Measurements from ENCODE around the gene ZFX.

DNA sequence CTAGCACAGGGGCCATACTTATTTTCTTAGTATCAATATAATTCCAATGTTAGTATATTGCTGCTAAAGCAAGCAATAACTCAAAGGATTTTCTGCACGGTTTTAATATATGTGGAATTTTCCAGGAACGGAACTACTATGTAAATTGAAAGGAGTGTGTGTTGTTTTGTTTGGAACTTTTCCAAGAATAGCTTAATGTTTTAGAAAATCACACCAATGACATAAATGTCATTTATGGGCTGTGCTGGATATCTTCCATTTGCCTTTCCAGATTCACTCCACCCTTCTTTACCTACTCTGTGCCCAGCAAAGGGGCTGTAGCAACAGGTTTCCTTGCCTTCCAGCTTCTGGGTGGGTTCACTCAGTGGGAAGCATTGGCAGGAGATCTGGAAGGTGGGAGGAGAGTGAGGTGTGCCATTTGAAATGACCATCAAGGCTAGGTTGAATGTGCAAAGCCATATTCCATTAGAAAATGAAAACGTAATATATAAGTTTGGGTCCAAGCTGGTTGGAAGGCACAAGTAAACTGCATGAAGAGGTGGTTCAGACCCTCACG, 25.2 kb upstream of the ZFX start:
- TF ChIP-seq, protein P1, sequence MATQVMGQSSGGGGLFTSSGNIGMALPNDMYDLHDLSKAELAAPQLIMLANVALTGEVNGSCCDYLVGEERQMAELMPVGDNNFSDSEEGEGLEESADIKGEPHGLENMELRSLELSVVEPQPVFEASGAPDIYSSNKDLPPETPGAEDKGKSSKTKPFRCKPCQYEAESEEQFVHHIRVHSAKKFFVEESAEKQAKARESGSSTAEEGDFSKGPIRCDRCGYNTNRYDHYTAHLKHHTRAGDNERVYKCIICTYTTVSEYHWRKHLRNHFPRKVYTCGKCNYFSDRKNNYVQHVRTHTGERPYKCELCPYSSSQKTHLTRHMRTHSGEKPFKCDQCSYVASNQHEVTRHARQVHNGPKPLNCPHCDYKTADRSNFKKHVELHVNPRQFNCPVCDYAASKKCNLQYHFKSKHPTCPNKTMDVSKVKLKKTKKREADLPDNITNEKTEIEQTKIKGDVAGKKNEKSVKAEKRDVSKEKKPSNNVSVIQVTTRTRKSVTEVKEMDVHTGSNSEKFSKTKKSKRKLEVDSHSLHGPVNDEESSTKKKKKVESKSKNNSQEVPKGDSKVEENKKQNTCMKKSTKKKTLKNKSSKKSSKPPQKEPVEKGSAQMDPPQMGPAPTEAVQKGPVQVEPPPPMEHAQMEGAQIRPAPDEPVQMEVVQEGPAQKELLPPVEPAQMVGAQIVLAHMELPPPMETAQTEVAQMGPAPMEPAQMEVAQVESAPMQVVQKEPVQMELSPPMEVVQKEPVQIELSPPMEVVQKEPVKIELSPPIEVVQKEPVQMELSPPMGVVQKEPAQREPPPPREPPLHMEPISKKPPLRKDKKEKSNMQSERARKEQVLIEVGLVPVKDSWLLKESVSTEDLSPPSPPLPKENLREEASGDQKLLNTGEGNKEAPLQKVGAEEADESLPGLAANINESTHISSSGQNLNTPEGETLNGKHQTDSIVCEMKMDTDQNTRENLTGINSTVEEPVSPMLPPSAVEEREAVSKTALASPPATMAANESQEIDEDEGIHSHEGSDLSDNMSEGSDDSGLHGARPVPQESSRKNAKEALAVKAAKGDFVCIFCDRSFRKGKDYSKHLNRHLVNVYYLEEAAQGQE (IDR thresholded peaks at IDR 0.05; ENCODE audit: insufficient read depth in 1 of 2, low read depth in 2 of 2, low read length in 2 of 2), result no peak
- no peak for TF ChIP-seq TAF1 (IDR thresholded peaks at IDR 0.05; ENCODE audit: borderline replicate concordance, insufficient read depth, low read length)
